GM12865 (cell line): ENCODE results near the gene DDX18.
"Not testable (repeated sequence)": the region's sequence is repeated elsewhere in the genome, so short reads cannot be mapped to it uniquely, and the experiment has no call there.

ENCODE experiments used
- DNase-seq: peaks from one replicate; pipeline ENCODE4 v3.0.0; 2010; ENCODE audit warnings: low read depth
- H3K4me3 ChIP-seq: 2 replicates; pipeline ENCODE4 v1.5.1; 2011; ENCODE audit warnings: mild to moderate bottlenecking, low read depth, low read length, control low read depth
- TF ChIP-seq, protein P1 (sequence below): IDR thresholded peaks from 2 replicates; pipeline ENCODE4 v1.5.1; 2011; ENCODE audit warnings: low read length, control low read depth, low read depth, inconsistent platforms; ENCODE audit not compliant: insufficient read depth; ENCODE audit errors: missing control alignments

Gene DDX18

DNA sequence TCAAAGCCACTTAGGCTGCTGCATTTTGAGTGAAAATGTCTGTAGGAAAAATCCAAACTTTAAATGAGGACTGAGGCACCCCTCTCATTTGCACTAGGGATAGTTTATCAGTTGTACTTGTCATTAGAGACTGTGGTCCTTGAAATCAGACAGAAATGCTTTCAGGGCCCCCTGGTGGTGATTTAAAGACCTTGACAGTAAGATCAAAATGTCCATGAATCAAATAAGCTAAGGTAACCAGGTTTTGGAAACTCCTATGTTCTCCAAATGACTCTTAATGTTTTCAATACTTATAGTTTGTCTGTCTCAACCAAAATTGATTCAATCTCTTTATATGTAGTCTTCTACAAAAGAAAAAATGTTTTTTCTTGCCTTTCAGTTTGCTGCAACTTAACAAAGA is 28.8 kb upstream of the DDX18 start:
- peak; percentile 59 for DNase-seq
- TF ChIP-seq, protein P1, sequence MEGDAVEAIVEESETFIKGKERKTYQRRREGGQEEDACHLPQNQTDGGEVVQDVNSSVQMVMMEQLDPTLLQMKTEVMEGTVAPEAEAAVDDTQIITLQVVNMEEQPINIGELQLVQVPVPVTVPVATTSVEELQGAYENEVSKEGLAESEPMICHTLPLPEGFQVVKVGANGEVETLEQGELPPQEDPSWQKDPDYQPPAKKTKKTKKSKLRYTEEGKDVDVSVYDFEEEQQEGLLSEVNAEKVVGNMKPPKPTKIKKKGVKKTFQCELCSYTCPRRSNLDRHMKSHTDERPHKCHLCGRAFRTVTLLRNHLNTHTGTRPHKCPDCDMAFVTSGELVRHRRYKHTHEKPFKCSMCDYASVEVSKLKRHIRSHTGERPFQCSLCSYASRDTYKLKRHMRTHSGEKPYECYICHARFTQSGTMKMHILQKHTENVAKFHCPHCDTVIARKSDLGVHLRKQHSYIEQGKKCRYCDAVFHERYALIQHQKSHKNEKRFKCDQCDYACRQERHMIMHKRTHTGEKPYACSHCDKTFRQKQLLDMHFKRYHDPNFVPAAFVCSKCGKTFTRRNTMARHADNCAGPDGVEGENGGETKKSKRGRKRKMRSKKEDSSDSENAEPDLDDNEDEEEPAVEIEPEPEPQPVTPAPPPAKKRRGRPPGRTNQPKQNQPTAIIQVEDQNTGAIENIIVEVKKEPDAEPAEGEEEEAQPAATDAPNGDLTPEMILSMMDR = peak; percentile 61

GRCh38 chr2:117786520-117786919 is 28.0 kb upstream of the DDX18 start:
- DNase-seq = no peak
- no peak overlapping the region for H3K4me3 ChIP-seq
- TF ChIP-seq, protein P1 = no peak

More for the DNA sequence above, 28.8 kb upstream of the DDX18 start:
- H3K4me3 ChIP-seq = no peak overlapping the region

GRCh38 chr2:117789505-117789904 is 25.0 kb upstream of the DDX18 start:
- no peak overlapping the region for H3K4me3 ChIP-seq
- no peak for DNase-seq
- TF ChIP-seq, protein P1 = no peak

DNA sequence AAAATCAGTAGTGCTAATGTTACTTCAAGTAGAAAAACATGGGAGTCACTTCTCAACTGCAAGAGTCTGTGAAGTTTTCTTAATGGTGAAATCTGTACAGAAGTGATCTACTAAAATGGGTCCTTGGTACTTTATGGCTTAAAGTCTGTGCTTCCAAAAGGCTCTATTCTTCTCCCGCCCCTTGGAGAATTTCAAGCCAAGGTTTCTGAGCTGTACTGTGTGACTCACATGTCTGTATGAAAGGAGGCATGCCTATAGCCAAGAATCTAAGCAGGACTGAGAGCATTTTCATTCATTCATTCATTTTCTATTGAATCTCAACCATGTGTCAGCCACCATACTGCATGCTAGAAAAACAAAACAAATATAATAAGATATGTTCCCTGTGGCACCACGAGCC is 19.8 kb upstream of the DDX18 start:
- H3K4me3 ChIP-seq = no peak overlapping the region
- TF ChIP-seq, protein P1 = no peak
- no peak for DNase-seq

DNA sequence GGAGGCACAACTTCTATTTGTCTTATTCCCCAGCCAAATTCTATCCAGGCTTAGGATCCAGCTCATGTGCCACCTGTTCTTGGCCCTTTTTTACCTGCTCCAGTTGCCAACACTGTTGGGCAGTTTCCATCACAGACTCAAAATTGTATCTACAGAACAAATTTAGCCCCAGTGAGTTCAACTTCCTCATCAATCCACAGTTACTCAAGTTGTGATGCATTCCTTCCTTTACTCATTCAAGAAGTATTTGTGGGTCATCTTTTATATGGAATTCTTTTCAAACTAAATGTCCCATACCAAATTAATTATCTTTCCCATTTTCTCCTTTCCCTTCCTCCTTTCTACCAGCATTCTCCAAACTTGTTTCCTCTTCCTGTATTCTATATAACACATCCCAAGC is 12.7 kb upstream of the DDX18 start:
- TF ChIP-seq, protein P1 = no peak
- no peak overlapping the region for H3K4me3 ChIP-seq
- DNase-seq = no peak

DNA sequence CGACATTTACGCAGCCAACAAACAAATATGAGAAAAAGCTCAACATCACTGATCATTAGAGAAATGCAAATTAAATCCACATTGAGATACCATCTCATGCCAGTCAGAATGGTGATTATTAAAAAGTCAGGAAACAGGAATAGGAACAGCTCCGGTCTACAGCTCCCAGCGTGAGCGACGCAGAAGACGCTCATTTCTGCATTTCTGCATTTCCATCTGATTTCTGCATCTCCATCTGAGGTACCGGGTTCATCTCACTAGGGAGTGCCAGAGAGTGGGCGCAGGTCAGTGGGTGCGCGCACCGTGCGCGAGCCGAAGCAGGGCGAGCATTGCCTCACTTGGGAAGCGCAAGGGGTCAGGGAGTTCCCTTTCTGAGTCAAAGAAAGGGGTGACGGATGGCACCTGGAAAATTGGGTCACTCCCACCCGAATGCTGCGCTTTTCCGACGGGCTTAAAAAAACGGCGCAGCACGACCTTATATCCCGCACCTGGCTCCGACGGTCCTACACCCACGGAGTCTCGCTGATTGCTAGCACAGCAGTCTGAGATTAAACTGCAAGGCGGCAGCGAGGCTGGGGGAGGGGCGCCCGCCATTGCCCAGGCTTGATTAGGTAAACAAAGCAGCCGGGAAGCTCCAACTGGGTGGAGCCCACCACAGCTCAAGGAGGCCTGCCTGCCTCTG is 10.7 kb upstream of the DDX18 start:
- not testable (repeated sequence) for DNase-seq
- peak overlapping the region; percentile 26; the same call in 1 of the 2 replicates for H3K4me3 ChIP-seq

DNA sequence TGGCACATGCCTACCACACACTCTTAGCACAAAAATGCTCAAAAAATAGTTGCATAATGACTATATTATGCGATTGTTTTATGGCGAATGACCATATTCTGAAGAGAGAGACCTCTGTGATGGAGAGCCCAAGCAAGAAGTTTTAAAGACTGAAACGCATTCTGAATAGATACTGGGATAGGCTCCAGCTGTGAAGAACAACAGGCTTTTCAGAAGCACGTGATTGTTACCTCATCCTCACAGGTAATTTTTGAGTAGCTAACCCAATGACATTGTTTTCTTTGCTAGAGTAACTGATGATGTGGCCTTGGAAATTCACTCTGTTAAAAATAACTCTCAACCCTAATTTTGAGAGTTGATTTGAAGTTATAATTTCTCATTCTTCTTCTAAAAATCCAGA is 2.0 kb upstream of the DDX18 start:
- TF ChIP-seq, protein P1 = no peak
- no peak overlapping the region for H3K4me3 ChIP-seq
- DNase-seq = no peak

DNA sequence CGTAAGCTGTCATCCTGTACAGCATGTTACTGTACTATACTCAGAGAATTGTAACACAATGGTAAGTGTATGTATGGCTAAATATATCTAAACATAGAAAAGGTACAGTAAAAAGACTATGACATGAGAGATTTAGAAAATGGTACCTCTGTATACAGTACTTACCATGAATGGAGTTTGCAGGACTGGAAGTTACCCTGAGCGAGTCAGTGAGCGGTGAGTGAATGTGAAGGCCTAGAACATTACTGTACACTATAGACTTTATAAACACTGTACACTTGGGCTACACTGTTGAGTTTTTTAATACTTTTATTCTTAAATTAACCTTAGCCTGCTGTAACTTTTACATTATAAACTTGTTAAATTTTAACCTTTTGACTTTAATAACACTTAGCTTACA is 1.5 kb downstream of the DDX18 start:
- H3K4me3 ChIP-seq = peak overlapping the region; percentile 67
- no peak for DNase-seq
- TF ChIP-seq, protein P1 = no peak
